Amygdala (tissue), 56 donors: Measurements from ENCODE around the gene NYAP2.

Source experiments
- DNase-seq, 56 donors: peaks; one replicate each; lab custom pipeline; 2025; lab: John Stamatoyannopoulos, UW

NYAP2 gene

GRCh38 chr2:225425284-225425683 lies 25.8 kb downstream of the NYAP2 start:
- no peak for DNase-seq

GRCh38 chr2:225428360-225428759 lies 28.9 kb downstream of the NYAP2 start:
- no peak for DNase-seq

GRCh38 chr2:225429717-225430116 lies 30.2 kb downstream of the NYAP2 start:
- peak in 42 of 56 donors; percentile 0 to 80 (median 32) for DNase-seq

GRCh38 chr2:225431105-225431863 lies 31.8 kb downstream of the NYAP2 start:
- no peak for DNase-seq

GRCh38 chr2:225434014-225434413 lies 34.5 kb downstream of the NYAP2 start:
- DNase-seq: no peak

GRCh38 chr2:225437319-225437718 lies 37.8 kb downstream of the NYAP2 start:
- no peak for DNase-seq

GRCh38 chr2:225438248-225438647 lies 38.7 kb downstream of the NYAP2 start:
- no peak for DNase-seq

GRCh38 chr2:225452677-225453076 lies 53.2 kb downstream of the NYAP2 start:
- DNase-seq: no peak

GRCh38 chr2:225454412-225454811 lies 54.9 kb downstream of the NYAP2 start:
- no peak for DNase-seq

GRCh38 chr2:225456619-225457260 lies 57.2 kb downstream of the NYAP2 start:
- DNase-seq: no peak

- no peak for DNase-seq
Observed at GRCh38 chr2:225457482-225457881, 58.0 kb downstream of the NYAP2 start.

GRCh38 chr2:225458431-225459117 lies 59.1 kb downstream of the NYAP2 start:
- DNase-seq: no peak

- no peak for DNase-seq
Observed at GRCh38 chr2:225462417-225462816, 62.9 kb downstream of the NYAP2 start.

GRCh38 chr2:225462945-225463344 lies 63.4 kb downstream of the NYAP2 start:
- no peak for DNase-seq

- no peak for DNase-seq
Observed at GRCh38 chr2:225463449-225463848, 63.9 kb downstream of the NYAP2 start.

GRCh38 chr2:225464346-225465025 lies 65.0 kb downstream of the NYAP2 start:
- DNase-seq: no peak

GRCh38 chr2:225465827-225466226 lies 66.3 kb downstream of the NYAP2 start:
- DNase-seq: no peak

GRCh38 chr2:225466891-225467604 lies 67.5 kb downstream of the NYAP2 start:
- no peak for DNase-seq

- DNase-seq: no peak
Observed at GRCh38 chr2:225468131-225468530, 68.6 kb downstream of the NYAP2 start.

GRCh38 chr2:225471039-225471438 lies 71.5 kb downstream of the NYAP2 start:
- no peak for DNase-seq
